RCC 7860 (cell line): ENCODE results near the gene TAGLN2.
A peak's percentile ranks its signal among the peaks of the same experiment; 100 is the strongest.

Experiments used
- DNase-seq: peaks from one replicate; pipeline ENCODE4 v3.0.0-alpha.2; 2015; ENCODE audit warnings: low spot score
- FAIRE-seq: peaks from 2 replicates; lab custom pipeline; 2012; peaks lifted over from hg19 to GRCh38; lab: Jason Lieb, UNC

The TAGLN2 gene

DNA sequence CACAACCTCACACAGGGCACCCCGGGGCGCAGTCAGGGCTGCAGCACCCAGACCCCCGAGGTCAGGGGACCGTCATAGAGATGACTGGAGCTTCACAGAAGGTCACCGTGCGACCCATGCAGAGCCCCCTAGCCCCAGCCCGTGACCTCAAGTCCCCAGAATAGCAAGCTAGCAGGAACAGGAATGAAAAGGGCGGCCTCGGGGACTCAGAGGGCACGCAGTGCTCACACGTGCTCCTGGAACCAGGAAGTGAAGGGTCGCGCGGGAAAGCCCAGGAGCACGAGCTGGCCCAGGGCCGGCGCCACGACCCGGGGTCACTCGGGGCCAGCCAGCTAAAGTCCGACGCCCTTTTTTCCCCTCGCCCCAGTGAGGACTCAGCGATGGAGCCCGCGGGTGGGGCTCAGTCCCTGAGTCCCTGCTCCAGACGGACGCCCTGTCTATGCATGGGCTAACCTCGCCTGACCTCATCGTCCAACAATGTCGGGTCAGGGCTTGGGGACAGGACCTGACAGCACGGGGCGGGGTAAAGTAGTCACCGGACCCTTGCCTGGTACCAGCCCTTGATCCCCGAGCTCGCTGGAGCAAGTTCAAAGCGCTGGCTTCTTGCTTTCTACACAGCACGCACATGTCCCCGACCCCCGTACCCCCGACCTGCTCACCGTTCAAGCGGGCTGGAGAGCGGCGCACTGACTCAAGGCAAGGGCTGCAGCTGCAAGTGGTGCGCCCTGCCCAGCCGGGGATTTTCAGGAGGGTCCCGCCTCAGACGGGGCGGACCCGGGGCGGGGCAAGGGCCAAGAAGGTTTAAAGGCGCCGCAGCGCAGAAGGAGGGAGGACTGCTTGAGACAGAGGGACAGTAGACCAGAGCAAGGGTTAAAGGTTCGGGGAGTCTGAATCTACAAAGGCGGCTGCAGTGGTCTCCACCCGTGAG lies at the start of gene TAGLN2:
TSS of gene TAGLN2 (minus strand) at position 717 of the 928 bp plus-strand sequence. CDS start 4,998 bp downstream, outside the sequence.
- FAIRE-seq (peak; percentile 55), DNase-seq (peak; percentile 88)

DNA sequence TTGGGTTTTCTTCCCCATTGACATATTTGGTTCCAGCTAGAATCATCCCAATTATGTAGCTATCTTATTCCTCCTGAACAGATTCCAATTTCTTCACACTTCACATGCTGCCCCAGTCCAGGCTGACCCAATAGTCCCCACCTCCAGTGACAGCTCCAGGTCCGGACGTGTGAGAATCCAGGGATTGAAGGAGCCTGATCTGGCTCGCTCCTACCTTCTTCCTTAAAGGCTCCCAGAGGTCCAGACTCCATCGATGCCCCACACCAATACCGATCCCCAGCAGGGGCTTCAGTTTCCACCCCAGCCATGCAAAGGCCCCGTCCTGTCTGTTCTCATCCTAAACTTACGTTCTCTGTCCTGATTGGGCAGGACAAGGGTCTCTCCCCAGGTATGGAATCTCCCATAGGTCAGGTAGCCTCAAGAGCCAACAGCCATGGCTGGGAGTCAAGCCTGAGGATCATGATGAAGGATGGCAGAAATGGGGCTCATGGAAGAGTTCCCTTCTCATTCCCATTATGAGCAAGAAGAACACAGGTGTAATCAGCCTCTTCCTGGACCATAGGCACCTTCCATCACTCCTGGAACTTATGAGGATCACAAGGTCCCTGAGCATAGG lies 49.2 kb upstream of the TAGLN2 start:
- FAIRE-seq (no peak), DNase-seq (no peak)

DNA sequence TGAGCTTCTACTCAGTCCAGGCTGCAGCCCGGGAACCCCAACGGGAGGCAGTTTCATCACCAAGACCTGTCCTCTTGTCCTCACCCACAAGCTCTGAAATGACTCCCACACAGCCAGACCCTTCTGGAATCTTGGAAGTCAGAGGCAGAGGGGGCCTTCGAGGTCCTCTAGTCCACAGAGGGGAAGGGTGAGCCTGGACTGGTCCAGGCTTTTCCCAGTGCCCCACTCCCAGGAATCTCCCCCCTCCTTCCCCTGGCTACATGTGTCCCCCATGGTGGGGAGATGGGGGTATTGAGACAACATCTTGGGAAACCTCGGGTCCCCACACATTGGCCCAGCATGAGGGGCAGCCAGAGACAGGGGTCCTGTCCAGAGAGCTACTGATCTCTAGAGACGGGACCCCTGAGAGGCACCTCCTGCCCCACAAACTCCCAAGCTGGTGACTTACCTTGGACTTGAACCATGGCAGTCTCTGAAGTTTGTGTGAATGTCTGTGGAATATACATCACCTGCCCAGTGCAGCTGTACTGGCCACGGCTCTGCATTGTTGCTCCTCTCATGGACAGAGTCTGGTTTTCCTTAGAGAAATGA lies 48.1 kb upstream of the TAGLN2 start:
- DNase-seq (no peak), FAIRE-seq (no peak)

DNA sequence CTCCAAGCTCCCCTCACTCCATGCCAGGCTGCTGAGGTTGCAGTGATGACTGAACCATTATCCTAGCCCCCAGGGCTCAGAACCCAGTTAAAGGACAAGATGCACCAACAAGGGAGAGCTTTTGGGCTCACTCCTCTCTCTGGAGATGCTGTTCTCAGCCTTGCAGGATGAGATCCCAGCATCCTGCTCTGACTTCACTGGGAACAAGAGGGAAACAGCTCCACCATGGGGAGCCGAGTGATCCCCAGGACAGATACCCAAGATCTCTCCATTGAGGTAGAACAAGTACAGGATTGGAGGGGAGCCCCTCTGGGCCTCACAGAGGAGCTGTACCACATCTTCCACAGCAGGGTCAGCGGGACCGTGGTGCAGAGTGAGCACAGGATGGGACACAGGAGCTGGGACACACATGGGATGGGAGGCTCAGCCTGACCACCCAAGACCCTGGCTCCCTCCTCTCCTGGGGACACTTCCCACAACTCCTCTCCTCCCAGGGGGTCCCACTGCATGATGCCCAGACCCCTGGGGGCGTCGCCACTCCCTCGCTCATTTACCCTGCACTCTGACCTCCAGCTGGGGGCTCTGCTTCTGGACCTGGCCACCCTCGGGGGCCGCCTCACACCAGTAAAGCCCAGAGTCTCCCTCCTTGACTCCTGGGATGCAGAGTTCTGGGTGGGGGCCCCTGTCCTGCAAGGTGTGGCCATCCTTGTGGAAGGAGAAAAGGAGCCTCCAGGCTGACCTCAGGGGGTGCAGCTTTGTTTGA lies 47.3 kb upstream of the TAGLN2 start:
- FAIRE-seq (no peak), DNase-seq (no peak)

DNA sequence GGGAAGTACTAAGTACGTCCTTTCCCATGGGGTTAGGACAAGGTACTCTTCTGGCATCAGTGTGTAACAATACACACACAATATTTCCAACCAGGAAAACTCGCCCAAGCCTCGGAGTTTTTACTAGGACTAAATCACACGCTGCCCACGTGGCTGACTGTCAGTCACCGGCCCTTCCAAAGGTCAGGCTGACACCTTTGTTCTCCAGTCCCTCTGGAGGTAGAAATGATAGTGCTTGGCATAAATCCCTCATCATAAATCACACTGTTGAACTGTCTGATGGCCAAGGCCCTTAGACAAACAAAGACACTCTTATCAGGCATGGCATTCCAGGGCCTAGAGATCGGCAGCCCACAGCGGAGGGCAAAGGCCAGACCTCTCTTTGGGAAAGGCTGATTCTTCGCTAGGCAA lies 45.6 kb upstream of the TAGLN2 start:
- FAIRE-seq, result no peak

DNA sequence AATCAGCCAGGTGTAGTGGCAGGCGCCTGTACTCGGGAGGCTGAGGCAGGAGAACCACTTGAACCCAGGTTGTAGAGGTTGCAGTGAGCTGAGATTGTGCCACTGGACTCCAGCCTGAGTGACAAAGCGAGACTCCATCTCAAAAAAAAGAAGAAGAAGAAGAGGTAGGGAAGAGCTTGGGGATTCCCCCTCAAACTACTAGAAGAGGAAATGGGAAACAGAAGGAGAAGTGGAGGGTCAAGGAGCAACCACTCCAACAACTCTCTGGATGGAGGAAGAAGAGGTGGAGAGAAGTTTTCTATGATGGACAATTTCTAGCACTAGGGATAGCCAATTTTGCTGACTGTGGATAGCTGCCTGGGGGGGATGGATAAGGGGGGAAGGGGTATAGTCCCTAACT lies 43.6 kb upstream of the TAGLN2 start:
- no peak for DNase-seq
- no peak for FAIRE-seq

More for the DNA sequence above, 45.6 kb upstream of the TAGLN2 start:
- DNase-seq, result no peak

DNA sequence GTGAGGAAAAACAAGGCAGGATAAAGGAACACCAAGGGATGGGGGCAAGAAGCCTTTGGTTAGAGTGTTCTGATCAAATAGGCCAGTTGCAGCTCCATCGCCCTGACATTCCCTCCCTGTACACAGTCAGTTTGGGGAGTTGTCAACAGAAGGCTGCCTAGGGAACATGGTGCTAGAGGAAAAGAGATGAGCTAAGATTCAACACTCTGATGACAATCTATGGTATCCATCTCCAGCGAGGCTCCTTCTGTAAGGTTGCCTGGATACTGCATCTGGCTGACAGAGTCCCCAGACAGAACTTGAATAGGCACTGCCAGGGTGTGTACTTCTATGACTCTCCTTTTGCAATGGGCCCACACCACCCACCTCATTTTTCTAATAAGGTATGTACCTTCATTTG lies 40.0 kb upstream of the TAGLN2 start:
- FAIRE-seq, result no peak
- no peak for DNase-seq

DNA sequence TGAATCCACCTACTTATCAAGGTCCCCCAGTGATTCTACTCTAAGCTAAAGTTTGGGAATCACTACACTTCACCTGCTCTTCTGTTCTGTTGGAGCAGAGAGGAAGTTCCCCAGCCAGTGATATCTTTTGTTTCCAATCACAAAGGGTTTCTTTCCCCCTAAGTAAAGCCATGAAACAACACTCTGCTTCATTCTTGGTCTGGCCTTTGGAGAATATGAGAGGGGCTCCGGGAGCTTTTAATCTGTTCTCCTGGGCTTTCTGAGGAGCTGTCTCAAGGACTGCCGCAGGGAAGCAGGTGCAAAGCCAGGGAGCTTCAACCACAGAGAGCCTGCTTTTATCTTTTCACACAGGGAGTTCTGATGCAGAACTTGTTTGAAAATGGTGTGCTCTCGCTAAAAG lies 38.8 kb upstream of the TAGLN2 start:
- no peak for DNase-seq
- FAIRE-seq, result no peak

DNA sequence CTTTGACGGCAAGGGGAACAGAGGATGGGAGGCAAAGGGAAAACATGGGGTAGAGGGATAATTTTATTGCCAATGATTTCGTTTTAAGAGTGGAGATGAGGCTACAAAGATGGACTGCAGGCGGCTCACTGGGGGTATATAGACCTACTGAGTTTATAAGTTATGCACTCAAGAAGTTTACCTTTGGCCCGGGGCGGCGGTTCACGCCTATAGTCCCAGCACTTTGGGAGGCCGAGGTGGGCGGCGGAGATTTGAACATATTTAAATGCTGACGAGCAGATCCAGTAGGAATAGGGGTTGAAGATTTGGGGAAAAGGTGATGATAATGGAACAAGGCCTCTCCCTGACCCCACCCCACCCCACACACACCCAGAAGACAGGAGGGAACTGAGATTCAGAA lies 36.9 kb upstream of the TAGLN2 start:
- FAIRE-seq, result no peak
- DNase-seq, result no peak

DNA sequence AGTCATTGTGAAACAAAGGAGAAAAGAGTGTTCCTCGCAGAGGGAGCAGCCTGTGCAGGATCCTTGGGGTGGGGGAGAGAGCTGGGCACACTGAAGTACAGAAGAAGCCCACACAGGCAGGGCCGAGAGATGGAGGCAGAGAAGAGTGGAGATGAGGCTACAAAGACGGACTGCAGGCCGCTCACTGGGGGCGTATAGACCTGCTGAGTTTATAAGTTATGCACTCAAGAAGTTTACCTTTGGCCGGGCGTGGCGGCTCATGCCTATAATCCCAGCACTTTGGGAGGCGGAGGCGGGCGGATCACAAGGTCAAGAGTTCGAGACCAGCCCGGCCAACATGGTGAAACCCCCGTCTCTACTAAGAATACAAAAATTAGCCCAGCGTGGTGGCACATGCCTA lies 36.3 kb upstream of the TAGLN2 start:
- FAIRE-seq (no peak), DNase-seq (no peak)

DNA sequence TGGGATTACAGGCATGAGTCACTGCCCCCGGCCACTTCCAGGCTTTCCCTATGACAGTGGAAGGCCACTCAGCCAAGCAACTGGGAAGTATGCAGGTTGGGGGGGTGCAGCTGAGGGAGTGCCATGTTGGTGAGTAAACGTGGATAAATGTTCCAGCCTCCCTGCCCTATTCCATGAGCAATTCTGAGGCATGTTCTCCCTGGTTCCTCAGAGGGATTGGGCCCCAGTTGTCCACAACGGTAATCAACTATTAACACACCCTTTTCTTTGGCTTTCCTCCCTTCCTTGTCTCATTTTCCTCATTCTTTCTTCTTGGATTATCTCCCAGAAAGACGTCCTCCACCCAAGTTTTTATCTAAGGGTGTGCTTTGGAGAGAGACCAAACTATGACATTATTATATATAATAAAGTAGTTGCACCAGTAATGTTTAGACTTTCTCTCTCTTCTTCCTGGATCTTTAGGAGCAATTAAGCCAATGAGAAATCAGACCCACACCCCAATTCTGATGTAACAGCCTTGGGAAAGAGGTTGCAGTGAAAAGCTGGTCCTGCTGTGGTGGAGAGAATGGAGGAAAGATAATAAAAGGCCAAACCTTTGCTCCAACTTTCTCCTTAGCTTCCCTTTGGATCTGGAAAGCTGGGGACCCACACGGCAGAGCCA lies 35.5 kb upstream of the TAGLN2 start:
- no peak for FAIRE-seq
- peak; percentile 24 for DNase-seq

DNA sequence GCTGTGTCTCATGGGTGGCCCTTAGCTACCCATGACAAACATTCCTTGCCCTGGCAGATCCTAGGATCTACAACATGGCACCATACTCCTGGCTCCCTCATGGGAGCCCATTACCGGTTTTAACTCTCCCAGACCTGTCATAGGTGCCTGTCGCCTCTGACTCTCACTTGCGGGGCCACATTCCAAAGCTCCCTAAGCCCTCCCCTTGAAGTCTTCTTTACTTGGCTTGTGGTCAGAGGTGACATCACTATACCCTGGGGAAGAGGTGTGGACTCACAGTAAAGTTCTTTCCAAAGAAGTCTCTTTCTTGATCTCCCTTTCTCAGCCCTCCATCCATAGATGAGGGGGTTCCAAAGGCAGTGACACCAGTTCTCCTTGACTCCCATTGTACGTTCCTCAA lies 34.1 kb upstream of the TAGLN2 start:
- DNase-seq (no peak), FAIRE-seq (no peak)

DNA sequence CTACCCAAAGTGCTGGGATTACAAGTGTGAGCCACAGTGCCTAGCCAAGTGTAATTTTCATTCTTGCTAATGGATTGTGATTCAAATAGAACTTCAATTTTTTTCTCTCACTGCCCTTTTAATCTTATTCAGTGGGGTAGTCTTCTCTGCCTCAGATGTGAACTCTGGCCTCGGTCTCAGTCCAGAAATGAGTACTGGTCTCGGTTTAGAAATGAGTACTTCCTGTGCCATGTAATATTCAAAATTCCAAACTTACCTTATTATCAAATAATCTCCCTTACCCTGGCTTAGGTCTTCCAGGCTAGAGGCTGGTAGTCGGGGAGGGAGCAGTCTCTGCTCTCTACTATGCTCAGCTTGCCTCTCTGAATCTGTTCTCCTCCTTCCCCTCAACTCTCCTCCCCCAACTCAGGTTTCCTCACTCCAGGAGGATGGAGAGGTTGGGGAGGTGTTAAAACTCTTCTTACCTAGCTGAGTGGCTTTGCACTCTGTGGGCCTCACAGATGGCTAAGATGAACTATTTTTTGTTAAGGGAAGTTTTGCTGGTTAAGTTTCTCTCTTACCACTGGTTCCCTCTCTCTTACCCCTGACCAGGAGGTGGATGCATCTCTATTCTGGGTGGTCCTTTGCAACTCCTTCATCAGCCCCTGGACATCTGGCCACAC lies 33.5 kb upstream of the TAGLN2 start:
- FAIRE-seq, result no peak
- no peak for DNase-seq

DNA sequence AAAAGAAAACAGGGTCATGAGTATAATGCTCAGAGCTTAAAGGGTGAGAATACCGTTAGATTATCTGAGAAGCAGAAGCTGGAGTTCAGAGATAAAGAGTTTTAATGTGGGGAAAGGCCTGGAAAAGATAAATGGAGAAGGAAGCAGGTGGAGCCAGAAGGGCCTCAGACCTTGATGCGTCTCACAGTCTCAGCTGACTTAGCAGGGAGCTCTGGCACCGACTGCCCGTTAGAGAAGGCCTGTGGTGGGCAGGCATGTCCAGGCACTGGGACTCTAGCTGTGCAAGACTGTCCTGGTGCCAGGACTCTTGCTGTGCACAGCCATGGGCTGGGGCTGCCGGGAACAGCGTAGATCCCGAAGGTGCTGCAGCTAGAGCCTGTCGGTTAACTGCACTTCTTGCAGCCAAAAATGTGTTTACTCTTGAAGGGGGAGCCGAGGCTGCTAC lies 32.5 kb upstream of the TAGLN2 start:
- no peak for FAIRE-seq
- DNase-seq, result no peak

DNA sequence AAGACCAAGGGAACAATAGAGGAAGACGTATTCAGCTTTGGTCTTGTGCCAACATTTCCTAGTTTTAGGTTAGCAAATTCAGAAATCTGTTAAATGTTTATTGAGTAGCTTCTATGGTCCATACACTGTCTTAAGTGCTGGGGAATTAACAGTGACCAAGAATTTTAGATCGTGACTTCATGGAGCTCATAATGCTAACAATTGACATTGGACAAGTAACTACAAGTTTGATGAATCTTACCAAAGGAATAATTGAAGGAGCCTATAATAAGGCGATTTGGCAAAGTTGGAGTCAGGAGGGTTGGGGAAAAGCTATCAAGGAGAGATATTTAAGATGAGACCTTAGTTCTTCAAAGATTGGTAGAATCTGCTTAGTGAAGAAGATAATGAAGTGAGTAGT lies 30.1 kb upstream of the TAGLN2 start:
- FAIRE-seq, result no peak
- DNase-seq, result no peak

DNA sequence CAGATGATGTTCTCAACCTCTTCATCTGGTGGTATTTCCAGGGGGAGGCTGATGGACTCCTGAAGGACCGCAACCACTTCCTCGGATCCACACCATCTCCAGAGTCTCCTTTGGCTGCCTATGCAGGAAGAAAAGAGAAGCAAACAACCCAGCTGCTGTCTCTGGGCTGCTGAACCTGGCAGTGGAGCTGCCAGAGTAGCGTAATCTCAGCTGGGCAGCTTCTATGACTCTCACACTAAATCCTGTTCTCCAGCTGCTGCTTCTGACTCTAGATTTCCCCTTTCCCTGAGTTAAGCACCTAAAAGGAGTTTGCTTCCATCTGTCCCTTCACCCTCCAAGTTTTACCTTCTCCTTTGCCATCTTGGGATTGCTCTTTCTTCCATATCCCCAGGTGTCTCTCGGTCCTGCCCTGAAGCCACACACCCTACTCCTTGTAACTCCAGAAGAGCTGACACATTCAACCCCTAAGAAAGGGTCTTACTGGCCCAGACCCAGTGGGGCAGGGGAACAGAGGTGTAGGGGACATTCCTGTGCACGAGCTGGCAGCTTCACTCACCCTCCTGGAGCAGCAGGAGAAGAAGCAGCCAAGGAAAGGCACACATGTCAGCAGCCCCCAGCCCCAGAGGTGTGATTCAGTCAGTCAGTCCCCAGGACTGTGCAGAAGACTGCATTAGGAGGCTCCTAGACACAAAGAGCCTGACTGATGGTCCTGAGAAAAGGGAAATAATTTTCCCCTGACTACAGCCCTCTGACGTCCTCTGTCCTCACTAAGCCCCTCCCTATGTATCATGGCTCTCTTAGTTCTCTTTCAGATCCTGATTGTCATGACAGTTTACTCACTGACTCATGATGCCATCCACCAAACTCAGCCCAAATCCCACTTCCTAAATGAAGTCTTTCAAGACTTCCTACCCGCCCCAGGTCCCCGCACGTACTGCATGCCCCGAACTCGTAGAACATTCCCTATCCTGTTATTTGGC lies 28.5 kb upstream of the TAGLN2 start, which contains the start of gene SLAMF9:
TSS of gene SLAMF9 (minus strand) at position 702 of the 980 bp plus-strand sequence. CDS start at position 602, 100 bp downstream.
- FAIRE-seq (no peak), DNase-seq (no peak)

DNA sequence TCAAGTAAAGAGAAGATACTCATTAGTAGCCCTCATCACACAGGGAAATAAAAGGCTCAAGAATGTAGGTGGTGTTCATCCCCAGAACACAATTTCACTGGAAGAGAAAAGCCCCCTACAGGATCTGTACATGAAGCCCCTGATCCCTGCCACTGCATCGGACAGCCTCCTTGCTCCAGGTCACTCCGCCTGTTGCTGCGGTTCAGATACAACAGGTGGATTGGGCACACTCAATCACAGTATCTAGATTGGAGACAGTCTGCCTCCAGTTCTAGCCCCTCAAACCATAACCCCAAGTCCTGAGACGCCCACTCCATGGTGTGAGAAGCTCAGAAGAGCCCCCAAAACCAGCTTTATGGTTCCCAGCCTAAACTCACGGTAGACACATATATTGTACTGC lies 27.6 kb upstream of the TAGLN2 start:
- FAIRE-seq (no peak), DNase-seq (no peak)

DNA sequence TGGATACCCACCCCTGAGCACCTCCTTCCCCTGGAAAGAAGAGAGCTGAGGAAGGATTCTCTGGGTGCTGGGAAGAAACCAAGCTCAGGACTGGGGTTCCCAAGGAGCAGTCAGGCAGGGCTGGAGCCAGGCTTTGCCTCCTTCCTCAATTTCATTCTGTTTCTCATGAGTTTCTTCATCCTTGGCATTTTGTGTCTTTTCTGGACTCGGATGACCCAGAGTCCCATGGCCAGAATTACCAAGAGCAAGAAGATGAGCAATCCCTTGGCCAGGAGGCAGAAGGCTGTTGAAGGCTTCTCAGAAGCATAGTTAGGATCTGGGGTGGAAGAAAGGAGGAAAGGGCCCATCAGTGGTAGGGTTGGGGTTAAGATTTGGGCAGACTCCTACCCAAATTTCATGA lies 26.2 kb upstream of the TAGLN2 start:
- FAIRE-seq (no peak), DNase-seq (no peak)

DNA sequence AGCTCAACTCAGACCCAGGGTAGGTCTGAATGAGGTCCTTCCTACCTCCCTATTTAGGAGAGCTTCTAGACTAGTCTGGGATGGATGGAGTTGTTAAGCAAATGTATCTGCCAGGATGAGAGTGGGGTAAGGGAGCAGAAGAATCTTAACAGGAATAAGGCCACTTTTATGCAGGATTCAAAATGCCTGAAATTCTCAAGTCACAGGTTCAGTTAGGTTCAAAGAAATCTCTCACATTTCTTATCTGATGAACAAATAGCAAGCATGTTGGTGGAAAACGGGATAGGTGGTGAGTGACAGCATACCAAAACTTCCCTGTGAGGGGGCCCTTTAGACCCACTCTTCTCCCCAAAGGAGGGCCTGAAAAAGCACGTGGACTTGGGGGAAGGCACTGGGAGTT lies 25.7 kb upstream of the TAGLN2 start:
- DNase-seq (no peak), FAIRE-seq (no peak)
